Neural progenitor cell (in vitro differentiated cells): ENCODE results near the gene IQUB.

ENCODE experiments used
- EZH2 ChIP-seq: fragments of 200-600 bp; sonication (generic); IDR thresholded peaks from 2 replicates; pipeline ENCODE4 v1.6.1; 2017; ENCODE audit warnings: antibody characterized with exemption, mild to moderate bottlenecking, moderate library complexity
- EZH2phosphoT487 ChIP-seq: fragments of 200-600 bp; sonication (generic); IDR thresholded peaks from 2 replicates; pipeline ENCODE4 v1.6.1; 2017; ENCODE audit warnings: antibody characterized with exemption

DNA sequence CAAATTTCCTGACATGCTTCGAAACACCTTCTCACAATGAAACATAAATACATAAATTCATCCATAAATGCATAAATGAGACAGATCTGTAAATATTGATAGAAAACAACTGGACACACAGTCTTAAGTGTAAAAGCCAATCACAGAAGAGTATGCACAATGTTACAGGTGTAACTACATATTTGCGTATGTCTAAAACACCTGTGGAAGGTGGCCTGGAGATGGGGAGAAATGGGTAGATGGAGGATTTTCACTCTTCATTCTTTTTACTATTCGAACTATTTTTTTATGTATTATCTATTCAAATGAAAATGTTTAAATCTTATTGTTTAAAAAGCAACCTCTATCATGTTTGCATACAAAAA lies 860 bp downstream of the IQUB start:
- TF ChIP-seq EZH2, result no peak
- TF ChIP-seq EZH2phosphoT487, result no peak
